ENCODE results near the gene RALB. TPM values are rescaled to one million over a fixed set of nuclear protein-coding genes. Genes with fewer than 3 reads are reported as not detected.
A peak's percentile ranks its signal among the peaks of the same experiment; 100 is the strongest.

RALB gene
- total RNA-seq, 1 donor from 2014 or later, result 25.9 TPM

- DNase-seq (ENCODE audit: low spot score in 2 of 2, unreplicated experiment in 2 of 2), result no peak
- Mint-ChIP-seq H3K9me3 (peaks cover 4% of the 10 kb centered on the region), H3K36me3 (no peaks in the 10 kb centered on the region), H3K27me3 (ENCODE audit: low read depth) (peaks cover 4% of the 10 kb centered on the region), H3K27ac (no peak overlapping the region), H3K4me1 (peaks cover 16% of the 10 kb centered on the region), H3K4me3 (no peak overlapping the region)
- TF ChIP-seq CTCF (IDR thresholded peaks at IDR 0.05; ENCODE audit: unreplicated experiment), result no peak
Measured at GRCh38 chr2:120237491-120237902, 15.2 kb upstream of the RALB start.

GRCh38 chr2:120238728-120239487 is 13.7 kb upstream of the RALB start:
- H3K27ac Mint-ChIP-seq, result no peak overlapping the region
- no peak for DNase-seq (ENCODE audit: low spot score in 2 of 2, unreplicated experiment in 2 of 2)
- no peaks in the 10 kb centered on the region for H3K36me3 Mint-ChIP-seq
- no peak overlapping the region for H3K4me3 Mint-ChIP-seq
- H3K27me3 Mint-ChIP-seq (ENCODE audit: low read depth), result peaks cover 4% of the 10 kb centered on the region
- no peak for TF ChIP-seq CTCF (IDR thresholded peaks at IDR 0.05; ENCODE audit: unreplicated experiment)
- H3K4me1 Mint-ChIP-seq, result peaks cover 21% of the 10 kb centered on the region
- H3K9me3 Mint-ChIP-seq, result peaks cover 4% of the 10 kb centered on the region

GRCh38 chr2:120239488-120240287 is 13.0 kb upstream of the RALB start:
- no peak for DNase-seq (ENCODE audit: low spot score in 2 of 2, unreplicated experiment in 2 of 2)
- Mint-ChIP-seq H3K4me1 (peaks cover 24% of the 10 kb centered on the region), H3K27ac (peak overlapping the region; percentile 60), H3K36me3 (no peaks in the 10 kb centered on the region), H3K9me3 (peaks cover 2% of the 10 kb centered on the region), H3K4me3 (peak overlapping the region; percentile 32), H3K27me3 (ENCODE audit: low read depth) (peaks cover 4% of the 10 kb centered on the region)
- TF ChIP-seq CTCF (IDR thresholded peaks at IDR 0.05; ENCODE audit: unreplicated experiment), result no peak

GRCh38 chr2:120240901-120241429 is 11.7 kb upstream of the RALB start:
- no peak for DNase-seq (ENCODE audit: low spot score in 2 of 2, unreplicated experiment in 2 of 2)
- Mint-ChIP-seq H3K27ac (no peak overlapping the region), H3K36me3 (no peaks in the 10 kb centered on the region), H3K9me3 (no peaks in the 10 kb centered on the region), H3K4me3 (no peak overlapping the region), H3K27me3 (ENCODE audit: low read depth) (peaks cover 4% of the 10 kb centered on the region), H3K4me1 (peaks cover 37% of the 10 kb centered on the region)
- no peak for TF ChIP-seq CTCF (IDR thresholded peaks at IDR 0.05; ENCODE audit: unreplicated experiment)

GRCh38 chr2:120241684-120242083 is 11.0 kb upstream of the RALB start:
- DNase-seq (ENCODE audit: low spot score in 2 of 2, unreplicated experiment in 2 of 2), result no peak
- no peaks in the 10 kb centered on the region for H3K36me3 Mint-ChIP-seq
- H3K27ac Mint-ChIP-seq, result no peak overlapping the region
- peaks cover 44% of the 10 kb centered on the region for H3K4me1 Mint-ChIP-seq
- H3K27me3 Mint-ChIP-seq (ENCODE audit: low read depth), result peaks cover 4% of the 10 kb centered on the region
- no peak overlapping the region for H3K4me3 Mint-ChIP-seq
- H3K9me3 Mint-ChIP-seq, result no peaks in the 10 kb centered on the region
- TF ChIP-seq CTCF (IDR thresholded peaks at IDR 0.05; ENCODE audit: unreplicated experiment), result no peak
